OCI-LY1 (cell line): Measurements from ENCODE around the gene ELAVL3.

Experiments
- CTCF ChIP-seq: fragments of 200-600 bp; sonication (generic), shearing (Covaris generic); IDR thresholded peaks from 2 replicates; pipeline ENCODE4 v1.5.1; 2017; ENCODE audit warnings: mild to moderate bottlenecking, antibody characterized with exemption, low read length, moderate library complexity, mixed read lengths
- EZH2 ChIP-seq: fragments of 200-600 bp; sonication (generic), shearing (Covaris generic); IDR thresholded peaks from 2 replicates; pipeline ENCODE4 v1.8.0; 2017; ENCODE audit warnings: borderline replicate concordance, mixed run types, mild to moderate bottlenecking, antibody characterized with exemption, low read length, moderate library complexity, mixed read lengths

DNA sequence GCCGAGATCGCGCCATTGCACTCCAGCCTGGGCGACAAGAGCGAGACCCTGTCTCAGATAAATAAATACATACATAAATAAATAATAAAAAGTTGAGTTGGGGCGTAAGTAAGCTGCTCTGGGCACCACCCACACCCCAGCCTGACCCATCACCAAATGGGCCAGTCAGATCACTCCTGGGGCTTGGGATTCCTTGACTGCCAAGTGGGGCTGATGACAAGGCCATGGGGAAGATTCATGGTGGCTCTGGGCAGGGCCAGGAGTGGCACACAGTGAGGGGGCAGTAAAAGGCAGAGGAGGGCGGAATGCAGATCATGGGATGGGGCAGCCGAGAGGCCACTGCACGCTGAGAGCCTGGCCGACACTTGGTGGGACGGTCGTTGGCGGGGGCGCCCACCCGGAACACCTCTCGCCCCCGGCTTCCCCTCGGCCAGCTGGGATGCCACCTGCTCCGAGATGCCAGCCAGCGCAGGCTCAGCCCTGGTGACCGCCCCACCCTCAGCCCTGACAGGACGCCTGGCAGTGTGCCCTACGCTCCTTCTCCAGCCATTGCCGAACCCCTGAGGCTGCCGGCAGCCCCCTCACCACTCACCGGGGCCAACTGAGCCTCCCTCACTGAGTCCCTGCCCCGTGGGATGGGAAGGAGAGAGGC is 13.9 kb upstream of the ELAVL3 start:
- TF ChIP-seq EZH2: no peak
- no peak for TF ChIP-seq CTCF
